CD4-positive, alpha-beta T cell treated with Interleukin-4 for 1 hour (primary cell): ENCODE measurements around the gene OPA3.

ENCODE experiments used
- DNase-seq, 2 donors: peaks; one replicate each; pipeline ENCODE4 v3.0.0-alpha.2; 2020 to 2022

Gene OPA3

DNA sequence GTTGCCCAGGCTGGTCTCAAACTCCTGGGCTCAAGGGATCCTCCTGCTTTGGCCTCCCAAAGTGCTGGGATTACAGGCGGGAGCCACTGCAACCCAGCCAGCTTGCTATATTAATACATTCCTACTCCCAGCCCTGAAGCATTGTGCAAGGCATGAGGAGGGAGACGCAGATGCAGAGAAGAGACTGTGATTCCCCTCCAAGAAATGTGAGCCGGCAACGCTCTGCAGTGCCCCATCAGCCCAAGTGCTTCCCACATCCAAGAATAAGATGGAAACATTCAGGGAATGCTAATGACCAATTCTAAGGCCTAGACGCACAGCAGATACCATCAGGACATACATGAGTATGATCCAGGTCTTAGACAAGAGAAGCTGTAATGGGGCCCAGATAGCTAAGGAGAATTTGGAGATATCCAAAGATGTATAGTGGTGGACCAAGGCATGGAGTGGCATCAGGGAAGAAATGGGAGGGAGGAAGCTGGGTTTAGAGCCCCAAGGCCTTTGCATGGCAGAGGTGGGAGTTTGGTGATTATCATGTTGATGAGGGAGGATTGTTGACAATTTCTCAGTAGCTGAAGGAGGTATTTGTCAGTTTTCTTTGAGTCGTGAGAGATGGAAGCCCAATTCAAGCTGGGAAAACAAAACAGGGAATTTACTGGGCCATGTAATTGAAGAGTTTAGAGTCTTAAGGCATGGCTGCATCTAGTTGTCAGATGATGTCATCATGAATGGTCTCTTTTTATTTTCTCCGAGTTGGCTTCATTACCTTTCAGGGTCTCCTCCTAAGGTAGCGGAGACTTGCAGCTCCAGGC, 83.5 kb downstream of the OPA3 start:
- no peak for DNase-seq

DNA sequence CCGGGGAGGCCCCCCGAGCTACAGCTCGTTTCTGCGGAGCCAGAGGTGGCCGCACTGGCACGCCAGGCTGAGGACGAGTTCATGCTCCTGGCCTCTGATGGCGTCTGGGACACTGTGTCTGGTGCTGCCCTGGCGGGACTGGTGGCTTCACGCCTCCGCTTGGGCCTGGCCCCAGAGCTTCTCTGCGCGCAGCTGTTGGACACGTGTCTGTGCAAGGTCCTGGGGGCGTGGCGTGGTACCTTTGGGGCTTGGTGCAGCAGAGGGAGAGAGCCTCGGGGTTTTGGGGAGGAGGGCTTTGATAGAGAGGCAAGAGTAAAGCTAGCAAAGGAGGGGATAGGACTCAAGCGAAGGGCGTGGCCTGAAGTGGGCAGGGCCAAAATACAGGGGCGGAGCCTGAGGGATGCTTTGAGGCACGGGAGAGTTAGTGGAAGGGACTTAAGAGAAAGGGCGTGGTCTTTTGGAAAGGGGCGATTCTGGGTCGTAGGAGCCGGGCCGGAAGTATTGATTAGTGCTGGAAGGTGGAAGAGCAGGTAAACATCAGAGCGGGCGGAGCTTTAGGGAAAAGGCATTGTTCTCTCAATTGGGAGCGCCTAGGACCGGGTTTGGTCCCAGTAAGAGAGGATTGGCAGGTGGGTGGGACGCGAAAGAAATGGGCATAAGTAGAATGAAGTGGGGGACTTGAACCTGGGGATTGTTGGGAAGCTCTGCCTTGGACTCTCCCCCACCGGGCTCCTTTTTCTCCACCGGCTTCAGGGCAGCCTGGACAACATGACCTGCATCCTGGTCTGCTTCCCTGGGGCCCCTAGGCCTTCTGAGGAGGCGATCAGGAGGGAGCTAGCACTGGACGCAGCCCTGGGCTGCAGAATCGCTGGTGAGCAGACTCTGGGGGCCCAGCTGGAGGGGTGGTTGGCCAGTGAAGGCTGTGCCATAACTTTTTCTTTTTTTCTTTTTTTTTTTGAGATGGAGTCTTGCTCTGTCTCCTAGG, 85.1 kb downstream of the OPA3 start:
- DNase-seq = peak; percentile 74 to 79

DNA sequence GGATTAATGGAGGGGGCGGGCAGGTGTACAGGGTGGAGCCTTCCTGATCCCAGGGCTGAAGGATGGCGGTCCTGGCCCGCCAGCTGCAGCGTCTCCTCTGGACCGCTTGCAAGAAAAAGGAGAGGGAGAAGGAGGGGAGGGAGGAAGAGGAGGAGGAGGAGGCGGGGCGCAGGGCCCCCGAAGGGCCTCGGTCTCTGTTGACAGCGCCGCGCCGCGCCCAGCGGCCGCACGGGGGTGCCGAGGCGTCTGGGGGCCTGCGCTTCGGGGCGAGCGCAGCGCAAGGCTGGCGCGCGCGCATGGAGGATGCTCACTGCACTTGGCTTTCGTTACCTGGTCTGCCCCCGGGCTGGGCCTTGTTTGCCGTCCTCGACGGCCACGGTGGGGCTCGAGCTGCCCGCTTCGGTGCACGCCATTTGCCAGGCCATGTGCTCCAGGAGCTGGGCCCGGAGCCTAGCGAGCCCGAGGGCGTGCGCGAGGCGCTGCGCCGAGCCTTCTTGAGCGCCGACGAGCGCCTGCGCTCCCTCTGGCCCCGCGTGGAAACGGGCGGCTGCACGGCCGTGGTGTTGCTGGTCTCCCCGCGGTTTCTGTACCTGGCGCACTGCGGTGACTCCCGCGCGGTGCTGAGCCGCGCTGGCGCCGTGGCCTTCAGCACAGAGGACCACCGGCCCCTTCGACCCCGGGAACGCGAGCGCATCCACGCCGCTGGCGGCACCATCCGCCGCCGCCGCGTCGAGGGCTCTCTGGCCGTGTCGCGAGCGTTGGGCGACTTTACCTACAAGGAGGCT, 86.0 kb downstream of the OPA3 start, which contains the start of gene PPM1N:
Gene PPM1N (plus strand): TSS at position 33 of the 785 bp plus-strand sequence. CDS start 30 bp downstream, at position 63.
- DNase-seq = peak; percentile 68 to 74

DNA sequence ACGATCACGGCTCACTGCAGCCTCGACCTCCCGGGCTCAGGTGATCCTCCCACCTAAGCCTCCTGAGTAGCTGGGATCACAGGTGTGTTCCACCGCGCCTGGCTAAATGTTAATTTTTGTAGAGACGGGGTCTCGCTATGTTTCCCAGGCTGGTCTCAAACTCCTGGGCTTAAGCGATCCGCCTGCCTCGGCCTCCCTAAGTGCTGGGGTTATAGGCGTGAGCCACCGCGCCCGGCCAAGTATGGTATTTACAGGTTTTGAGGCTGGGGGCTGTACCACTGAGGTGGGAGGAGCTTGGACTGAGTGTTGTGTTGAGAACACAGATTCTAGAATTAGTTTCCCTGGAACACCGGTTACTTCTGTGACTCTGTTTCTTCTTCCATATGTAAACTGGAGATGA, 86.8 kb downstream of the OPA3 start:
- no peak for DNase-seq

DNA sequence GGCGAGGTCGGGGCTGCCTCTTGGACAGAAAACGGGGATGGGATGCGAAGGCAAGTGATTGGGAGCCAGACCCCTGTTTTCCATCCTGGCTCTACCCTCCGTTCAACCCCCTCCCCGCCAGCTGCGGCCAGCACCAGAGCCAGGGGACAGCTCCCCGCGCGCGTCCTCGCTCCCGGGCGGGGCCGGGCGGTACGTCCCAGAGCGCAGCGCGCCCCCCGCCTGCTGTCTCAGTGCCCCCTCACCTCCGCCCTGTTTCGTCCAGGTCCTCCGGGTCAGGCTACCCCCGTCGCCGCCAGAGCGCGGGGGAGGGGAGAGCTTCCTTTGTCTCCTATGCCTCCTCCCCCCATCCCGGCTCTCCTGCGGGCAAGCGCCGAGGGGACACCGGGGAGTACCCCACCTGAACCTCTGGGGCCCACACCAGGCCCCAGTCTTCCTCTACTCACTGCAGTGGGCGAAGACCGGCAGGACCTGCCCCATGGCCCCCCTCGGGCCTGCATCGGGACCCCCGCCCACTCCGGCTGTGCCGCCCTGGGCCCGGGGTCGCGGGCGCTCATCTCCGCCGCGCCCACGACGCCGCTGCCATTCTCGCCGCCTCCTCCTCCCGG, 88.2 kb downstream of the OPA3 start:
- peak; percentile 29 to 50 for DNase-seq

DNA sequence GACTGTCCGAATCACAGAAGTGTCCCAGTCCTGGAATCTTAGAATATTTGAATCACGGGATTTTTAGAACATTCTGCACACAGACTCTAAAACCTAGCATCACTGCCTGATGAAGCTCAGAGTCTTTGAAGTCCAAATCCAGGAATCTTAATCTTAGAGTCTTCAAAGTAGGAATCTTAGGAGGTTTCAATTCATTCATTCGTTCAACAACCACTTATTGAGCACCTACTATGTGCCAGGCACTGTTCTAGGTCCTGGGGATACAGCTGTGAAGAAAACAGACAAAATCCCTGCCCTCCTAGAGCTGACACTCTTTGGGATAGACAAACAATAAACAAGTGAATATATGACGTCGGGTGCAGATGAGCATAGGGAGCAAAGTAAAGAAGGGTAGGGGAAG, 89.4 kb downstream of the OPA3 start:
- no peak for DNase-seq

DNA sequence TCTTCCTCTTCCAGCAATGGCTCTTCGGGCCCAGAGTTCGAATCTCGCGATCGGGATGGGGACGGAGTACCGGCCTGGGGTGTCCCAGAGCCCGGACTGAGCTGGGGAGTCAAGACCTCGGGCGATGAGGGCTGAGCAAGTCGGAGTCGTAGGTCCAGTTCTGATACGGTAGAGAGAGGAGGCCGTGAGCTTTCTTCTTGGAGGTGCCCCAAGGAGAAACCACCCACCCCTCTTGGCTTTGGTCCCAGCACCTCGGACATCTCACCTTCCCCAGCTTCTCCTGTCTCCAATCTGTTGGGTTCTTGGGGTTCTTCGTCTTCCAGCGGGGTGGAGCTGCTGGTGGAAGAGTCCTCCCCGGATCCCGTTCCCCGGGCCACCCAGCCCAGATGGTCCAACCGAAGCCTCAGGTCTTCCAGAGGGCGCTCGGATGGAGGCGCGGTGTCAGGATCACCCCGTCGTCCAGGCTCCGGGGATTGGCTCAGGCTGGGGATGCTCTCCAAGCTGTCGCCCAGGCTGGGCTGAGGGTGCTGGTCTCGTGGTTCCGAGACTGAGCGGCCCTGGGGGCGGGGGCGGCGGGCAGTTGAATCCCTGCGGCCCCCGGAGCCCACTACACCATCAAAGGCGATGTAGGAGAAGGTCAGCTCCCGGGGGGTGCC, 90.2 kb downstream of the OPA3 start:
- no peak for DNase-seq

DNA sequence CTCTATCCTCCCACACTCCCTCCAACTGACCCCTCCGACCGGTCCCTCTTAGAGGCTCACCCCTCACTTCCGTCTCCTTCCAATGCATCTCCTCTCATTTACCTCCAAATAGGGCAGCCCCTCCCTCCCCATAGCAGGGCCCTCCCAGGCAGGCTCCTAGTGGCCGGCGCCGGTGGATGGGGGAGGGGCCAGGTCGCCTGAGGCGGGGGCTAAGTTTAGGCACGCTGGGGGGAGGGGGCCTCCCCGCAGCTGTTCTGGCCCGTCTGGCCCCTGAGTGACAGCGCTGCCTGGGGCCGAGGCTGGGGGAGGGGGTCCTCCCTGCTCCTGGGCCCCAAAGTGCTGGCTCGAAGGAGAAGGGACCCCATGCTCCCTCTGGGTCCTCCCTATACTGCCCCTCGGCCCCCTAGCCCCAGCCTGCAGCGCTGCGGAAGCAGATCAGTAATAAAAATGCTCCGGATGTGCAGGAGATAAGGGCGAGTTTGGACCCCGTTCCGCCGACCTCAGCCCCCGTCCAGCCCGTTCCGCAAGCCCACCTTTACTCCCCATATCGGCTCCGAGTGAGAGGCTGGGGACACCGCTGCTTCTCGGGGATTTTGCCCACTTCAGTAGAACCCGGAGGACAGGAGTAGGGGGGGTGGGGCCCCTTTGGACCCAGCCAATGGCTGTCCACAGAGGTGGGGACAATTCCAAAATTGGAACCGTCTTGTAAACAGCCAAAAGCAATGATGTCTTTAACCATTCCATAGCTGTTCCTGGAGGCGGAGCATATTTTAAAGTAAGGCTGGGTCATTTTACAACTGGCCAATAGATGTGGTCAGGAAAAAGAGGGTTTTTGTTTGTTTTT, 91.8 kb downstream of the OPA3 start:
- no peak for DNase-seq

DNA sequence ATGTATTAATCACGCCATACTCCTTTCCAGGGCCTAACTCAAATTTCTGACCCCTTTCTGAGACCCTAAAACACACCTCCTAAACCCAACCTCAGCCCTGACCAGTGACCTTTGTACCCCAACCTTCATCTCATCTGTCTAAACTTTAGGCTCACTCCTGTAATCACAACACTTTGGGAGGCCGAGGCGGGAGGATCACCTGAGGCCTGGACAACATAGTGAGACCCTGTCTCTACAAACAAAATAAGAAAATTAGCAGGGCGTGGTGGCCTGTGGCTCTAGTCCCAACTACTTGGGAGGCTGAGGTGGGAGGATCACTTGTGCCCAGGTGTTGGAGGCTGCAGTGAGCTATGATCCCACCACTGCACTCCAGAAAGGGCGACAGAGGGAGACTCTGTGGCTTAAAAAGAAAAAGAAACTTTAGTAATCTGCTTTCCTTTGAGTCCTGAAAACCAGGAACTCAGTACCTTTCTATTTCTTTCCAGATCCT, 92.4 kb downstream of the OPA3 start:
- DNase-seq = no peak

DNA sequence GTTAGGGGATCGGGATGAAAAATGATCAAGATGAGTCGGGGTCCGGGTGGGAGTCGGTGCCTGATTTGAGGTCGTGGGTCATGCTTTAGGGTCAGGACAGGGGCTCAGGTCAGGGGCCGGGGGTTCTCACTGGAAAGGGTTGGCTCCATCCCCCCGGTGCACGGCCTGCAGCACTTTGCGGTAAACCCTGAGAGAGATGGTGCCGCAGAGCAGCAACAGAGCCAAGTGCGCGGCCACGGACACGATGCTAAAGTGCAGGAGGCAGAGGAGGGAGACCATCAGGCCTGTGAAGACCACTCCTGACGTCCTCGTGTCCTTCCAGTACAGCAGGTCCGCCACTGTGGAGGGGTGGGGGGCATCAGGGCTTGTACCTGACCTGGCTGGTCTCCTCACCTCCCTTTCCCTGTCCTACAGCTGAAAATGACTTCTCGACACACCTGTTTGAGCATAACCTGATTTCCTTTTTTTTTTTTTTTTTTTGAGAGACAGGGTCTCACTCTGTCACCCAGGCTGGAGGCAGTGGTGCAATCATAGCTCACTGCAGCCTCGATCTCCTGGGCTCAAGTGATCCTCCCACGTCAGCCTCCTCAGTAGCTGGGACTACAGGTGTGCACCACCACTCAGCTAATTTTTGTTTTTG, 95.3 kb downstream of the OPA3 start:
- DNase-seq = no peak

DNA sequence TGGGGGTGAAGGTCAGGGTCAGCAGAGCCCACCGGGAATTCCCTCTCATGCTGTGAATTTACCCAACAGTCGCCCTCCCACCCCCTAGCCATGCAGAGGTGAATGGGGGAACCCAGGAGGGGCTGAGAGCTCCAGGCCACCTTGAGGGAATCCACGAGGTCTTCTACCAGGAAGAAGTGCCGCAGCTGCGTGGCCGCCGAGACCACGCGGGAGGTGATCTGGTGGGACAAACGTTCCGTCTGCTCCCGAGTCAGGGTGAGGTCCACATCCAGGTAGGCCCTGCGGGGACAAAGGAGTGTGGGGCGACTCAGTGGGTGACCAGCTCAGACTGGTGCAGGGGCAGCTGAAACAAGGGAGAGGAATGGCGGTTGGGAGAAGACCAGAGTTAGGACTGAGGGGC, 95.9 kb downstream of the OPA3 start:
- no peak for DNase-seq

DNA sequence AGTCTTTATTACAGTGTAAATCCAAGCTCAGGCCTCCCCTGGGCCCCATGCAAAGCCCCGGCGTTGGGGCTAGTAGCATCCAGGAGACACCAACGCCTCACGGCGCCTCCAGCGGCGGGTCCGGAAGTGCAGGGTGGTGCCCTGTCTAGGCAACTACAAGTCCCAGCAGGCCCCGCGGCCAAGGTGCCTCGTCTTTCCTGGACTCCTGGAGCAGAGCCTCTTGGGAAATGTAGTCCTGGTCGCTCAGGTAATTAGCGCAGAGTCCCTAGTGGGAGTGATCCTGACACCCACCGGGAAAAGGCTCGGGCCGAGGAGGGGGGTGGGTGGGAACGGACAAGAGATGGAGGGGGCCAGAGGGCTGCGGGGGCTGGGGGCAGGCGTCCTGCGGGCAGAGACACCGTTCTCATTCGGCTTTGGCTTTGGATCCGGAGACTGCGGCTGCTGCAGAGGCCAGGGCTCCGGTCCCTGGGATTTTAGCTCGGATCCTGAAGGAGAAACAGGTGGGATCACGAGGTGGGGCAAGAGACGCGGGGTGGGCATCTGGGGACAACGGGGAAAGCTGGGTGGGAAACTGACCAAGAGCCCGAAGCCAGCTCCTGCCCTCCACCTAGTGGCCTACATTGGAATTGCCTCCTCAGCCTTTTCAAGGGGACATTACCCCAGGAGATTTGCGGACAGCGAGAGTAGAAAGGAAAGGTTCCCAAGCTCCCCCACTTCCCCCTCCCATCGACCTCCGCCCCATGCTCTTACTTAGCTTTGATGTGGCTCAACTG, 99.1 kb downstream of the OPA3 start:
- peak; percentile 96 for DNase-seq

DNA sequence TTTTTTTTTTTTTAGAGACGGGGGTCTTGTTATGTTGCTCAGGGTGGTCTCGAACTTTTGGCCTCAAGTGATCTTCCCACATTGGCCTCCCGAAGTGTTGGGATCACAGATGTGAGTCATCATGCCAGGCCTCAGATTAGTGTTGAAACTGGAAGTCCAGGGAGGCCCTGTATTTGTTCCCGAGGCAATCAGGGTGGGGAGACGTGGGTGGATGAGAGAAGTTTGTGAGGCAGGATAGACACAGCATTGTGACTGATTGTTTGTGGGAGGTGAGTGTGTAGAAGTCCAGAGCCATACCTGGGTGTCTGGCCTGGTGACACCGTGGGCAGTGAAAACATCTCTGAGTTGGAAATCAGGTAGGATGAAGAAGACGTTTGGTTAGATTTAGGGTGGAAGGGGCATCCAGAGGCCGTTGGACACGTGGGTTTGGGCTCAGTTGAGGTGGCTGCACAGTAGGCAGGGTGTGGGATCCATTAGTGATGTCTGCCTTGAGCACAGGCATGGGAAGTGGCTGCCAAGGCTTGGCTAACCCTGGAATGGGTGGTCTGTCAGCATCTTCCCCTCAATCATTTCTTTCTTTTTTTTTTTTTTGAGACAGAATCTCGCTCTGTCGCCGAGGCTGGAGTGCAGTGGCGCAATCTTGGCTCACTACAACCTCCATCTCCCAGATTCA, 100.2 kb downstream of the OPA3 start:
- DNase-seq = no peak

DNA sequence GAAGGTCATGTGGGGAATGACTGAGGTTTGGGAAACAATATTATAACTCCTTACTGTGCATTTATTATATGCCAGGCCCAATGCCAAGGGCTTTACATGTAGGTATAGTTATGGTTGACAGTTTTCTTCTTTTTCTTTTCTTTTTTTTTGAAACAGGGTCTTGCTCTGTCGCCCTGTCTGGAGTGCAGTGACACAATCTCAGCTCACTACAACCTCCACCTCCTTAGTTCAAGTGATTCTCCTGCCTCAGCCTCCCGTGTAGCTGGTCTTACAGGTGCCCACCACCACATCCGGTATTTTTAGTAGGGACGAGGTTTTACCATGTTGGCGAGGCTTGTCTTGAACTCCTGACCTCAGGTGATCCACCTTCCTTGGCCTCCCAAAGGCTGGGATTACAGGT, 101.6 kb downstream of the OPA3 start:
- DNase-seq = no peak

DNA sequence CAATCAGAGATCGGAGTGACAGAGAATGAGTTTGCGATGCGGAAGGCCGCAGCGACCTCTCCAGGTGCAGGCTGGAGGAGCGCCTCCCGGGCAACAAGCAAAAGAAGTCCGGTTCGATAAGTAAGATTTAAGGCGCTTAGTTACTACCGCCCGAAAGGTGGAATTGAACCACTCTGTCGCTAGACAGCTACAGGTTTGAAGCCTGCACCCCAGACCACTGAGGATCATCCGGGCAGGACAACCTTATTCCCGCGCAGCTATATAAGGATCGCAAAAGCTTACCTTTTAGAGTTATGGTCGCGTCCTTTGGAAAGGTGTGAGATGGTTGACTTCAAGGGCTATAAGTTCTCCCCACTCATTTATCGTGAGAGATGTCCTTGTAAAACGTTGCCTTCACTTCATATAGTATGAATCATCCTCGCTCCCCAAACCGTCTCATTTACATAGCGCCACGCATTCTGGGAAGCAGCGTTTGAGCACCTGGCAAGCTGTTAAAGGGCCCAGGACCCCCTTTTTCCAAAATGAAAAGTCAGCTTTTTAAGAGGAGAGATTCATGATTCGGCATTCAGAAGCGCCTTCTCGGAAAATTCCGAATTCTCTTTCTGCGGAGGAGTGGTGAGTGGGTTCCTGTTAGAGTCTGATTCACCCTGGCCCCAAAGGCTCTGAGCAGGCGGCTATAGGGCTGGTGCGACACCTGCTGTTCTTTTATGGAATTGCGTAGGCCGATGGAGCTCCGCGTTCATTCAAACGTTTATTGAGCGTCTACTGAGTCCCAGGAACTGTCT, 106.0 kb downstream of the OPA3 start:
- DNase-seq = peak; percentile 92 to 94

DNA sequence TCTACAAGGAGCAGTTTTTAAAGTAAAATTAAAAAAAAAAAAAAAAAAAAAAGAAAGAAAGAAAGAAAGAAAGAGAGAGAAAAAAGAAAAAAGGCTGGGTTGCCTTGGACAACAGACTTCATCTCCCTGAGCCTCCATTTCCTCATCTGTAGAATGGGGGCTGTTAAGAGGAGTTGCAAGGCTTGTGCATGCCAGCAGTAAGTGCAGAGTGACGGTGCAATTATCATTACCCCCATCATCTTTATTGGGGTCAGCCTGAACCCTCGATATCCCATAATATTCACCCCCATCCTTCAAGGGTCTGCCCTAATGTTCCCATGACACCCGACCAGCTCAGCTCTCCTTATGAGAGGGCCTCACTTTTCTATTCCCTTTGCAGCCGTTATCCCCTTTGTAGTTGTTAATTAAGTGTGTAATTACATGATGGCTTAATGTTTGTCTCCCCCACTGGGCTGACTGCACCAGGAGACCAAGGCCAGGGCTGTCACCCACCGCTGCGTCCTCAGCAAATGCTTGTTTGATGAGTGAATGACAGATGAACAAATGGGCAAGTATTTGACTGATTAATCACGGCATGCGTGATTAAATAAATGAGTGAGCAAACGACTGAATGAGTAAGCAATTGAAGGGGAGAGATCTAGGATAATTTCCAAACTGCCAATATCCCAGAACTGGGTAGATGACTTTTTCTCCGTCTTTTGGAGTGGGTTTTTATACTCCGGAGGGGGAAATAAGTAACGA, 106.7 kb downstream of the OPA3 start:
- DNase-seq = peak; percentile 29 to 74
